Liver (tissue), 9 donors: ENCODE results near the gene LAMA5. TPM values are rescaled to one million over a fixed set of nuclear protein-coding genes. Genes with fewer than 3 reads are reported as not detected.

ENCODE experiments used
- DNase-seq: peaks from one replicate; pipeline ENCODE4 v3.0.0-alpha.2; 2017; ENCODE audit warnings: low spot score
- H3K27ac ChIP-seq, 2 donors: one replicate each; pipeline ENCODE4 v1.7.0; 2013; ENCODE audit warnings: inconsistent platforms in 2 of 2, low read length in 2 of 2, control low read depth in 1 of 2, low read depth in 1 of 2, mild to moderate bottlenecking in 1 of 2
- H3K27me3 ChIP-seq, 4 donors: one replicate each; pipeline versions ENCODE4 v1.6.1 to v1.7.0; 2013; ENCODE audit warnings: low read length in 3 of 4, inconsistent platforms in 1 of 4, mild to moderate bottlenecking in 1 of 4, moderate library complexity in 1 of 4; ENCODE audit not compliant: control insufficient read depth in 4 of 4, insufficient read depth in 4 of 4
- H3K36me3 ChIP-seq, 4 donors: one replicate each; pipeline versions ENCODE4 v1.6.1 to v1.7.0; 2013; ENCODE audit warnings: low read length in 3 of 4, mild to moderate bottlenecking in 3 of 4, low read depth in 1 of 4, moderate library complexity in 1 of 4; ENCODE audit not compliant: control insufficient read depth in 4 of 4, insufficient read depth in 3 of 4
- H3K4me1 ChIP-seq, 4 donors: one replicate each; pipeline versions ENCODE4 v1.6.1 to v1.7.0; 2013; ENCODE audit warnings: low read length in 3 of 4, mild to moderate bottlenecking in 3 of 4, moderate library complexity in 1 of 4; ENCODE audit not compliant: control insufficient read depth in 4 of 4, insufficient read depth in 4 of 4
- H3K4me3 ChIP-seq, 3 donors: one replicate each; pipeline versions ENCODE4 v1.6.1 to v1.7.0; 2013; ENCODE audit warnings: low read length in 3 of 3, control low read depth in 1 of 3, low read depth in 1 of 3, mild to moderate bottlenecking in 1 of 3
- H3K9ac ChIP-seq, 2 donors: one replicate each; pipeline ENCODE4 v1.7.0; 2013; ENCODE audit warnings: low read length in 2 of 2, mild to moderate bottlenecking in 2 of 2, moderate library complexity in 2 of 2, control low read depth in 1 of 2, low read depth in 1 of 2
- H3K9me3 ChIP-seq, 4 donors: one replicate each; pipeline versions ENCODE4 v1.6.1 to v1.7.0; 2013; ENCODE audit warnings: low read length in 3 of 4; ENCODE audit not compliant: control insufficient read depth in 4 of 4
- ATF3 ChIP-seq: IDR thresholded peaks from 2 replicates; pipeline ENCODE4 v1.6.1; 2016; ENCODE audit warnings: antibody characterized with exemption
- CTCF ChIP-seq: fragments of 150-350 bp; IDR thresholded peaks from 2 replicates; pipeline ENCODE4 v1.5.1; 2017; ENCODE audit warnings: improper control_type of control experiment, low read depth, low read length; ENCODE audit not compliant: missing input control
- EGR1 ChIP-seq, 2 donors: IDR thresholded peaks; 2 replicates each; pipeline ENCODE4 v1.6.1; 2016 to 2018; ENCODE audit warnings: antibody characterized with exemption in 2 of 2, low read depth in 2 of 2
- FOXA1 ChIP-seq: IDR thresholded peaks from 2 replicates; pipeline ENCODE4 v1.6.1; 2016; ENCODE audit warnings: antibody characterized with exemption
- FOXA2 ChIP-seq: IDR thresholded peaks from 2 replicates; pipeline ENCODE4 v1.6.1; 2016; ENCODE audit warnings: antibody characterized with exemption
- HNF4A ChIP-seq, 2 donors: conservative IDR thresholded peaks; 2 replicates each; pipeline ENCODE4 v1.6.1; 2016; ENCODE audit warnings: antibody characterized with exemption in 2 of 2, mild to moderate bottlenecking in 2 of 2
- HNF4G ChIP-seq: IDR thresholded peaks from 2 replicates; pipeline ENCODE4 v1.6.1; 2016; ENCODE audit warnings: antibody characterized with exemption
- JUND ChIP-seq, 2 donors: IDR thresholded peaks; 2 replicates each; pipeline ENCODE4 v1.6.1; 2016; ENCODE audit warnings: antibody characterized with exemption in 2 of 2
- MAX ChIP-seq: IDR thresholded peaks from 2 replicates; pipeline ENCODE4 v1.6.1; 2016; ENCODE audit warnings: antibody characterized with exemption
- RAD21 ChIP-seq, 2 donors: IDR thresholded peaks; 2 replicates each; pipeline ENCODE4 v1.6.1; 2016; ENCODE audit warnings: antibody characterized with exemption in 2 of 2, mild to moderate bottlenecking in 2 of 2
- REST ChIP-seq: IDR thresholded peaks from 2 replicates; pipeline ENCODE4 v1.6.1; 2016; ENCODE audit warnings: antibody characterized with exemption, mild to moderate bottlenecking
- RXRA ChIP-seq, 2 donors: IDR thresholded peaks; 2 replicates each; pipeline ENCODE4 v1.6.1; 2017 to 2018; ENCODE audit warnings: antibody characterized with exemption in 2 of 2, mild to moderate bottlenecking in 1 of 2
- SP1 ChIP-seq: IDR thresholded peaks from 2 replicates; pipeline ENCODE4 v1.6.1; 2018; ENCODE audit warnings: antibody characterized with exemption, mild to moderate bottlenecking
- TAF1 ChIP-seq: conservative IDR thresholded peaks from 2 replicates; pipeline ENCODE4 v1.6.1; 2016; ENCODE audit warnings: antibody characterized with exemption, mild to moderate bottlenecking
- YY1 ChIP-seq: IDR thresholded peaks from 2 replicates; pipeline ENCODE4 v1.6.1; 2016; ENCODE audit warnings: antibody characterized with exemption, mild to moderate bottlenecking
- ZBTB33 ChIP-seq: IDR thresholded peaks from 2 replicates; pipeline ENCODE4 v1.6.1; 2016; ENCODE audit warnings: antibody characterized with exemption
- WGBS: extraction: QIAGEN DNeasy Blood & Tissue Kit; methylation state at CpG from one replicate; pipeline ENCODE4 v1.1.7; 2013; 5-methylcytosine and 5-hydroxymethylcytosine counted together
- polyA plus RNA-seq, 2 donors: library from polyadenylated mRNA; stranded (reverse) in 1 of 2; unstranded in 1 of 2; fragments of 200-250 nt in 1 of 2; fragments of >200 nt in 1 of 2; fragmentation: Nextera tagmentation in 1 of 2; extraction: Ambion mirVana in 1 of 2; gene quantifications; one replicate each; pipeline versions ENCODE4 v1.2.1 to v1.2.3, GENCODE V29; 2013 to 2015
- total RNA-seq, 2 donors: library from RNA; depleted of rRNA; stranded (reverse); fragments of >200 nt; gene quantifications; one replicate each; pipeline ENCODE4 v1.2.3, GENCODE V29; 2014
- donor health status: healthy.
- donor health status: healthy.
- donor health status: healthy.
- donor health status: healthy.
- donor health status: healthy.

LAMA5 gene
- total and polyA plus RNA-seq, 4 donors = 3.6 to 40.2 (median 13.7) TPM

- Histone ChIP-seq H3K27me3 (no peaks in the 10 kb centered on the region), H3K4me3 (no peak overlapping the region), H3K9me3 (no peaks in the 10 kb centered on the region), H3K36me3 (peaks cover 6 to 43% (median 10%) of the 10 kb centered on the region in 4 donors), H3K4me1 (peaks cover 0 to 13% (median 2%) of the 10 kb centered on the region in 4 donors), H3K9ac (no peak overlapping the region), H3K27ac (no peak overlapping the region)
- TF ChIP-seq JUND (IDR thresholded peaks at IDR 0.05) = no peak
- no peak for DNase-seq
- WGBS = 92% methylated on average over 29 of the region's 29 CpGs
Measured at GRCh38 chr20:62319346-62319909, 47.7 kb downstream of the LAMA5 start.

- H3K9me3 ChIP-seq = no peaks in the 10 kb centered on the region
- peaks cover 6 to 40% (median 10%) of the 10 kb centered on the region in 4 donors for H3K36me3 ChIP-seq
- no peaks in the 10 kb centered on the region for H3K27me3 ChIP-seq
- no peak for DNase-seq
- H3K27ac ChIP-seq = no peak overlapping the region
- no peak for TF ChIP-seq FOXA1
- no peak for TF ChIP-seq HNF4A (conservative IDR thresholded peaks at IDR 0.05)
- no peak for TF ChIP-seq JUND (IDR thresholded peaks at IDR 0.05)
- no peak for TF ChIP-seq ZBTB33
- TF ChIP-seq ATF3 = no peak
- TF ChIP-seq REST = no peak
- no peak for TF ChIP-seq HNF4G
- no peak for TF ChIP-seq YY1
- no peak for TF ChIP-seq MAX
- no peak for TF ChIP-seq CTCF
- TF ChIP-seq RXRA (IDR thresholded peaks at IDR 0.05) = no peak
- TF ChIP-seq TAF1 = no peak
- TF ChIP-seq EGR1 (IDR thresholded peaks at IDR 0.05; ENCODE audit: low read depth in 2 of 2) = no peak
- TF ChIP-seq RAD21 (IDR thresholded peaks at IDR 0.05) = no peak
- TF ChIP-seq SP1 = no peak
- TF ChIP-seq FOXA2 = no peak
- H3K4me1 ChIP-seq = peaks cover 0 to 9% (median 2%) of the 10 kb centered on the region in 4 donors
- no peak overlapping the region for H3K9ac ChIP-seq
- no peak overlapping the region for H3K4me3 ChIP-seq
- 94% methylated on average over 36 of the region's 36 CpGs for WGBS
Measured at GRCh38 chr20:62318400-62319345, 48.4 kb downstream of the LAMA5 start.
